HG03378 (cell line): ENCODE measurements around the gene PSME3IP1.
"Not testable (repeated sequence)": the region's sequence is repeated elsewhere in the genome, so short reads cannot be mapped to it uniquely, and the experiment has no call there.

ENCODE experiments used
- ATAC-seq: cut with Tn5 transposase; IDR thresholded peaks from one replicate; pipeline ENCODE4 v1.9.1; 2021; ENCODE audit warnings: mild to moderate bottlenecking, moderate library complexity; ENCODE audit not compliant: unreplicated experiment

Gene PSME3IP1

GRCh38 chr16:57127037-57127763 is 58.6 kb downstream of the PSME3IP1 start:
- peak; percentile 62 for ATAC-seq

- ATAC-seq = no peak
These were observed 59.4 kb downstream of the PSME3IP1 start for GRCh38 chr16:57126411-57126810.

GRCh38 chr16:57125969-57126368 is 59.9 kb downstream of the PSME3IP1 start:
- no peak for ATAC-seq

GRCh38 chr16:57125376-57125775 is 60.5 kb downstream of the PSME3IP1 start:
- no peak for ATAC-seq

- ATAC-seq = no peak
These were observed 61.7 kb downstream of the PSME3IP1 start for GRCh38 chr16:57123974-57124674.

GRCh38 chr16:57123216-57123973 is 62.4 kb downstream of the PSME3IP1 start:
- no peak for ATAC-seq

- ATAC-seq = no peak
These were observed 67.3 kb downstream of the PSME3IP1 start for GRCh38 chr16:57118461-57119084.

- no peak for ATAC-seq
These were observed 70.2 kb downstream of the PSME3IP1 start for GRCh38 chr16:57115514-57116182.

- ATAC-seq = no peak
These were observed 70.7 kb downstream of the PSME3IP1 start for GRCh38 chr16:57115168-57115513.

GRCh38 chr16:57113664-57114063 is 72.2 kb downstream of the PSME3IP1 start:
- no peak for ATAC-seq

GRCh38 chr16:57113042-57113453 is 72.8 kb downstream of the PSME3IP1 start:
- no peak for ATAC-seq

GRCh38 chr16:57112403-57113041 is 73.3 kb downstream of the PSME3IP1 start:
- ATAC-seq = no peak

GRCh38 chr16:57111420-57111819 is 74.4 kb downstream of the PSME3IP1 start:
- no peak for ATAC-seq

- ATAC-seq = no peak
These were observed 74.9 kb downstream of the PSME3IP1 start for GRCh38 chr16:57110937-57111336.

GRCh38 chr16:57109259-57110105 is 76.4 kb downstream of the PSME3IP1 start:
- ATAC-seq = not testable (repeated sequence)

- no peak for ATAC-seq
These were observed 77.4 kb downstream of the PSME3IP1 start for GRCh38 chr16:57108432-57108831.

- no peak for ATAC-seq
These were observed 78.4 kb downstream of the PSME3IP1 start for GRCh38 chr16:57107321-57107922.

GRCh38 chr16:57106767-57107166 is 79.1 kb downstream of the PSME3IP1 start:
- no peak for ATAC-seq

GRCh38 chr16:57105184-57105583 is 80.7 kb downstream of the PSME3IP1 start:
- ATAC-seq = no peak
